D721Med (cell line): ENCODE measurements around the gene ARHGEF25.

Source experiments
- DNase-seq: peaks from one replicate; pipeline ENCODE4 v3.0.0; 2011; ENCODE audit warnings: low spot score; ENCODE audit not compliant: insufficient read length
- FAIRE-seq: peaks from 2 replicates; lab custom pipeline; 2011; peaks lifted over from hg19 to GRCh38; lab: Jason Lieb, UNC
- CTCF ChIP-seq: IDR thresholded peaks from 2 replicates; pipeline ENCODE4 v1.5.1; 2012; ENCODE audit warnings: mild to moderate bottlenecking, control low read depth; ENCODE audit not compliant: insufficient read depth; ENCODE audit errors: missing control alignments

The ARHGEF25 gene

DNA sequence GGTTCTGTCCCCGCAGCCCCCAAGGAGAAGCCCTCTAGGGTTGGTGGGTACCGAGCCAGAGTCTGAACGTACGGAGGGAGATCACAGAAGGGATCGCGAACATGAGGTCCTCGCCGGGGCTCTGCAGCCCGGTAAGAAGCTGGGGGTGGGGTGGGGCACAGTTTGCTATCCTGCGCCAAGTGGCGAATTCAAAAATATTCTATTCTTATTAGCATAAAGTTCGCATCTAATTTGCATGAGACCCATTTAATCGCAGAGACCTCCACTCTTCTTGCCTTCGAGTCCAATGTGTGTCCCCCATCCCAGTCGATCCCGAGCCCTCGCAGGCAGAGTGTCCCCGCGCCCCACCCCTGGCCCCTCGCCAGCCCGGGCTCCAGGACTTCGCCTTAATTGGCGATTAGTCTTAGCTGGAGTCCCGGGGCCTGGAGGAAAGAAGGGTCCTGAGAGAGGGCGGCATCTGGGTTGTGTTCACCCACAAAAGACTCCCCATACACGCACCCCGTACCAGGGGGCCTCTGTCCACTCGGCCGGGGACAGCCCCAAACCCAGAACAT lies 604 bp upstream of the ARHGEF25 start:
- DNase-seq, result no peak
- FAIRE-seq, result no peak
- TF ChIP-seq CTCF, result no peak

- DNase-seq (peak; percentile 97), FAIRE-seq (no peak)
- no peak for TF ChIP-seq CTCF
Measured at GRCh38 chr12:57611827-57612710, 834 bp downstream of the ARHGEF25 start.

- DNase-seq (no peak), FAIRE-seq (no peak)
- TF ChIP-seq CTCF, result no peak
Measured at GRCh38 chr12:57612711-57613426, 1.6 kb downstream of the ARHGEF25 start.

GRCh38 chr12:57613427-57614109 lies 2.3 kb downstream of the ARHGEF25 start:
- TF ChIP-seq CTCF, result no peak
- FAIRE-seq (no peak), DNase-seq (no peak)

DNA sequence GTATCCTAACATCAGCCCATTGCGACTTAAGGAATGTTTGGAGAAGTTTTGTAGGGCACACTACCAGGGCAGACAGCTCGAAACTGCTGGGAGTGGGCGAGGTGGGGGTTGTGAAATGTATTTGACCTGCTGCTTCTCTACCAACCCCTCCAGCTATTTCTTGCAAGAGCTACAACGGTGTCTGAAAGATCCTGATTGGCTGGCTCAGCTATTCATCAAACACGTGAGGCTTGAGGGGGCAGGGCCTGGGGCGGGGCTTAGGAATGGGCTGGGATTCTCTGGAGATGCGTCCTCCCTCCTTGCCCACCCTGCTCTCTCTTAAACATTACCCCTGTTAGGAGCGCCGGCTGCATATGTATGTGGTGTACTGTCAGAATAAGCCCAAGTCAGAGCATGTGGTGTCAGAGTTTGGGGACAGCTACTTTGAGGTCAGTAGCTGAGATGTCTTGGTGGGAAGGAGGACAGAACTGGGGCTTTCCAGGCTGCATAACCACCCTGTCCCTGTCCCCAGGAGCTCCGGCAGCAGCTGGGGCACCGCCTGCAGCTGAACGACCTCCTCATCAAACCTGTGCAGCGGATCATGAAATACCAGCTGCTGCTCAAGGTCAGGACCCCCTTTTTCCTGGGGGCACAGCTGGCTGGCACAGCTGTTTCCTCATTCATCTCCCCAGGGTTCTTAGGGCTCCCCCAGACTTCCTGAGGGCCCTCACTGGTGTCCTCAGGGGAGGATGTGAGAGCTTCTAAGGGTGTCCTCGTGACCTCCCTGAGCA lies 3.1 kb downstream of the ARHGEF25 start:
- no peak for TF ChIP-seq CTCF
- FAIRE-seq, result no peak
- DNase-seq, result no peak

DNA sequence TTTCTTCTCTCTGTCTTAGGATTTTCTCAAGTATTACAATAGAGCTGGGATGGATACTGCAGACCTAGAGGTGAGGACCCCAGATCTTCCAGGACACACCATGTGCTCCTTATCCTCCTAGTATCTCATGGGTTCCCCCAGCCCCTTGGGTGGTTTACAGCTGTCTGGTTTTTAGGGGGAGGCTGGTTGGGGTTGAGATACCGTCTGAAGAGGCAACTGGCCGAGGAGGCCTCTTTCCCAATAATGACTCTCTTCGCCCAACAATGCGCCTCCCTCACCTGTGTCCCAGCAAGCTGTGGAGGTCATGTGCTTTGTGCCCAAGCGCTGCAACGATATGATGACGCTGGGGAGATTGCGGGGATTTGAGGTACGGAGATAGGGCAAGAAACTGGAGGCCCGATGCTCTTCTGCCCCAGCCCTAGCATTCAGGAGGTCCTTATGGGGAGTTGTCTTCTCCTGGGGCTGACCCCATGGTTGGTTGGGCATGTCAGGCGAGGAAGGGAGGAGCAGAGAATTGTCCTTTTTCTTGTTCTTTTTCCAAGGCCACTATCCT lies 3.8 kb downstream of the ARHGEF25 start:
- FAIRE-seq (no peak), DNase-seq (no peak)
- TF ChIP-seq CTCF, result no peak
